WTC11 (cell line): Measurements from ENCODE around the gene CCDC81. TPM values are rescaled to one million over a fixed set of nuclear protein-coding genes. Genes with fewer than 3 reads are reported as not detected.
"Not testable (repeated sequence)": the region's sequence is repeated elsewhere in the genome, so short reads cannot be mapped to it uniquely, and the experiment has no call there.

Source experiments
- ATAC-seq: fragments of 200-7000 bp; cut with Tn5 transposase; 2 replicates; pipeline ENCODE4 v1.10.0; 2021; ENCODE audit warnings: mild to moderate bottlenecking, moderate library complexity
- CTCF ChIA-PET: fragments of 300-600 bp; sonication (Branson Sonifier 250); formaldehyde crosslinking; loops from one replicate; lab custom pipeline; 2021; ENCODE audit warnings: antibody characterized with exemption; lab: Charles Lee
- POLR2A ChIA-PET: fragments of 350-600 bp; sonication (Branson Sonifier 250); formaldehyde crosslinking; loops from one replicate; lab custom pipeline; 2021; ENCODE audit warnings: antibody characterized with exemption; lab: Charles Lee
- DNase-seq: peaks from one replicate; pipeline ENCODE4 v3.0.0; 2021; ENCODE audit warnings: low spot score
- H3K27ac Mint-ChIP-seq: 2 replicates; pipeline ENCODE4 v1.8.0; 2021; ENCODE audit warnings: mixed read lengths
- H3K27me3 Mint-ChIP-seq: 2 replicates; pipeline ENCODE4 v1.8.0; 2021; ENCODE audit warnings: low read depth, mild to moderate bottlenecking, moderate library complexity, mixed read lengths
- H3K36me3 Mint-ChIP-seq: 2 replicates; pipeline ENCODE4 v1.8.0; 2021; ENCODE audit warnings: mixed read lengths
- H3K4me1 Mint-ChIP-seq: 2 replicates; pipeline ENCODE4 v1.8.0; 2022; ENCODE audit warnings: mixed read lengths
- H3K4me3 Mint-ChIP-seq: 2 replicates; pipeline ENCODE4 v1.8.0; 2021; ENCODE audit warnings: mild to moderate bottlenecking, moderate library complexity, mixed read lengths
- H3K9me3 Mint-ChIP-seq: 2 replicates; pipeline ENCODE4 v1.8.0; 2021; ENCODE audit warnings: mixed read lengths
- CBFB ChIP-seq: sonication (generic); formaldehyde crosslinking; IDR thresholded peaks from 2 replicates; pipeline ENCODE4 v1.8.1; 2022; ENCODE audit warnings: mild to moderate bottlenecking, low read depth, missing genetic modification reagents
- CREB1 ChIP-seq: sonication (generic); formaldehyde crosslinking; IDR thresholded peaks from 2 replicates; pipeline ENCODE4 v1.8.0; 2023; ENCODE audit warnings: mild to moderate bottlenecking, missing genetic modification reagents
- EMX1 ChIP-seq: fragments of 250-450 bp; sonication (Bioruptor Pico); IDR thresholded peaks from 2 replicates; pipeline ENCODE4 v1.8.0; 2021; ENCODE audit warnings: mild to moderate bottlenecking
- ETV6 ChIP-seq: sonication (generic); formaldehyde crosslinking; IDR thresholded peaks from 2 replicates; pipeline ENCODE4 v1.8.1; 2022; ENCODE audit warnings: mild to moderate bottlenecking, missing genetic modification reagents
- HMGA2 ChIP-seq: fragments of 250-450 bp; sonication (Bioruptor Pico); IDR thresholded peaks from 2 replicates; pipeline ENCODE4 v1.4.0; 2021; ENCODE audit warnings: mild to moderate bottlenecking, moderate library complexity
- NFATC4 ChIP-seq: fragments of 250-450 bp; sonication (Bioruptor Pico); IDR thresholded peaks from 2 replicates; pipeline ENCODE4 v1.9.0; 2021; ENCODE audit warnings: mild to moderate bottlenecking
- NFE2L1 ChIP-seq: sonication (generic); formaldehyde crosslinking; IDR thresholded peaks from 2 replicates; pipeline ENCODE4 v1.8.1; 2023; ENCODE audit warnings: missing genetic modification reagents
- OVOL2 ChIP-seq: fragments of 250-450 bp; sonication (Bioruptor Pico); IDR thresholded peaks from 2 replicates; pipeline ENCODE4 v1.9.0; 2021; ENCODE audit warnings: mild to moderate bottlenecking, borderline replicate concordance
- RELA ChIP-seq: sonication (generic); formaldehyde crosslinking; IDR thresholded peaks from 2 replicates; pipeline ENCODE4 v1.8.1; 2022; ENCODE audit warnings: missing genetic modification reagents, mild to moderate bottlenecking, borderline replicate concordance
- RORB ChIP-seq: fragments of 250-450 bp; sonication (Bioruptor Pico); IDR thresholded peaks from 2 replicates; pipeline ENCODE4 v1.9.0; 2021; ENCODE audit warnings: mild to moderate bottlenecking
- ZNF219 ChIP-seq: sonication (generic); formaldehyde crosslinking; IDR thresholded peaks from 2 replicates; pipeline ENCODE4 v1.8.0; 2023; ENCODE audit warnings: missing genetic modification reagents, mild to moderate bottlenecking, borderline replicate concordance
- total RNA-seq: library from RNA; stranded (reverse); gene quantifications from 3 replicates; pipeline ENCODE4 v1.2.3, GENCODE V29; 2021
- TF ChIP-seq, protein P1 (sequence below): sonication (generic); formaldehyde crosslinking; IDR thresholded peaks from 2 replicates; pipeline ENCODE4 v1.8.1; 2023; ENCODE audit warnings: mild to moderate bottlenecking, missing genetic modification reagents, borderline replicate concordance
- TF ChIP-seq, protein P2 (sequence below): sonication (generic); formaldehyde crosslinking; conservative IDR thresholded peaks from 2 replicates; pipeline ENCODE4 v1.8.1; 2022; ENCODE audit warnings: mild to moderate bottlenecking, missing genetic modification reagents
- TF ChIP-seq, protein P3 (sequence below): fragments of 200-600 bp; IDR thresholded peaks from 2 replicates; pipeline ENCODE4 v1.8.0; 2022; ENCODE audit warnings: antibody characterized with exemption
- TF ChIP-seq, protein P4 (sequence below): sonication (generic); formaldehyde crosslinking; IDR thresholded peaks from 2 replicates; pipeline ENCODE4 v1.8.1; 2023; ENCODE audit warnings: mild to moderate bottlenecking, missing genetic modification reagents, moderate library complexity
- TF ChIP-seq, protein P5 (sequence below): sonication (generic); formaldehyde crosslinking; IDR thresholded peaks from 2 replicates; pipeline ENCODE4 v1.8.1; 2023; ENCODE audit warnings: mild to moderate bottlenecking, missing genetic modification reagents
- TF ChIP-seq, protein P6 (sequence below): sonication (generic); formaldehyde crosslinking; IDR thresholded peaks from 2 replicates; pipeline ENCODE4 v1.8.0; 2022; ENCODE audit warnings: missing genetic modification reagents

The CCDC81 gene
- total RNA-seq, 1 experiment from 2014 or later, result 0.98 TPM

DNA sequence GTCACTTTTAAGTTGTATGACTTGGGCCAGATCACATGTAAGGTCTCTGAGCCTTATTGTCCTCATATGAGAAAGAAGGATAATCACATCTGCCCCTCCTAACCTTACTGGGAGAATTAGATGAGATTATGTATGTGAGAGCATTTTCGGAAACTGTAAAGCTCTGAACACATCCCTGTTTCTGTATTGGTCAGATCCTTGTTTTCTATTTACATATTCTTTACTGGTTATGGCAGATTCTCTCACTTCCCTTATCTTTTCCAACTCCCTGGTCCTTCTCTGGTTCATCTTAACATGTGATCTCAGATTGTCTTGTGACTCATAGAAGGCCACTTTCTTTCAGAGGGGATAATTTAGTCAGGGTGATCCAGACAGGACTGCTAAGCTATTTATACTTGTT is 41.8 kb downstream of the CCDC81 start (continued):
- TF ChIP-seq, protein P1, sequence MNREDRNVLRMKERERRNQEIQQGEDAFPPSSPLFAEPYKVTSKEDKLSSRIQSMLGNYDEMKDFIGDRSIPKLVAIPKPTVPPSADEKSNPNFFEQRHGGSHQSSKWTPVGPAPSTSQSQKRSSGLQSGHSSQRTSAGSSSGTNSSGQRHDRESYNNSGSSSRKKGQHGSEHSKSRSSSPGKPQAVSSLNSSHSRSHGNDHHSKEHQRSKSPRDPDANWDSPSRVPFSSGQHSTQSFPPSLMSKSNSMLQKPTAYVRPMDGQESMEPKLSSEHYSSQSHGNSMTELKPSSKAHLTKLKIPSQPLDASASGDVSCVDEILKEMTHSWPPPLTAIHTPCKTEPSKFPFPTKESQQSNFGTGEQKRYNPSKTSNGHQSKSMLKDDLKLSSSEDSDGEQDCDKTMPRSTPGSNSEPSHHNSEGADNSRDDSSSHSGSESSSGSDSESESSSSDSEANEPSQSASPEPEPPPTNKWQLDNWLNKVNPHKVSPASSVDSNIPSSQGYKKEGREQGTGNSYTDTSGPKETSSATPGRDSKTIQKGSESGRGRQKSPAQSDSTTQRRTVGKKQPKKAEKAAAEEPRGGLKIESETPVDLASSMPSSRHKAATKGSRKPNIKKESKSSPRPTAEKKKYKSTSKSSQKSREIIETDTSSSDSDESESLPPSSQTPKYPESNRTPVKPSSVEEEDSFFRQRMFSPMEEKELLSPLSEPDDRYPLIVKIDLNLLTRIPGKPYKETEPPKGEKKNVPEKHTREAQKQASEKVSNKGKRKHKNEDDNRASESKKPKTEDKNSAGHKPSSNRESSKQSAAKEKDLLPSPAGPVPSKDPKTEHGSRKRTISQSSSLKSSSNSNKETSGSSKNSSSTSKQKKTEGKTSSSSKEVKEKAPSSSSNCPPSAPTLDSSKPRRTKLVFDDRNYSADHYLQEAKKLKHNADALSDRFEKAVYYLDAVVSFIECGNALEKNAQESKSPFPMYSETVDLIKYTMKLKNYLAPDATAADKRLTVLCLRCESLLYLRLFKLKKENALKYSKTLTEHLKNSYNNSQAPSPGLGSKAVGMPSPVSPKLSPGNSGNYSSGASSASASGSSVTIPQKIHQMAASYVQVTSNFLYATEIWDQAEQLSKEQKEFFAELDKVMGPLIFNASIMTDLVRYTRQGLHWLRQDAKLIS (CRISPR knock-in tag), result no peak
- TF ChIP-seq RELA (CRISPR knock-in tag) (no peak), NFATC4 (CRISPR knock-in tag) (no peak), NFE2L1 (CRISPR knock-in tag) (no peak), EMX1 (CRISPR knock-in tag) (no peak), ETV6 (CRISPR knock-in tag) (no peak), CREB1 (CRISPR knock-in tag) (no peak), ZNF219 (CRISPR knock-in tag) (no peak)
- TF ChIP-seq, protein P2, sequence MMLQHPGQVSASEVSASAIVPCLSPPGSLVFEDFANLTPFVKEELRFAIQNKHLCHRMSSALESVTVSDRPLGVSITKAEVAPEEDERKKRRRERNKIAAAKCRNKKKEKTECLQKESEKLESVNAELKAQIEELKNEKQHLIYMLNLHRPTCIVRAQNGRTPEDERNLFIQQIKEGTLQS (CRISPR knock-in tag), result no peak
- TF ChIP-seq, protein P3, sequence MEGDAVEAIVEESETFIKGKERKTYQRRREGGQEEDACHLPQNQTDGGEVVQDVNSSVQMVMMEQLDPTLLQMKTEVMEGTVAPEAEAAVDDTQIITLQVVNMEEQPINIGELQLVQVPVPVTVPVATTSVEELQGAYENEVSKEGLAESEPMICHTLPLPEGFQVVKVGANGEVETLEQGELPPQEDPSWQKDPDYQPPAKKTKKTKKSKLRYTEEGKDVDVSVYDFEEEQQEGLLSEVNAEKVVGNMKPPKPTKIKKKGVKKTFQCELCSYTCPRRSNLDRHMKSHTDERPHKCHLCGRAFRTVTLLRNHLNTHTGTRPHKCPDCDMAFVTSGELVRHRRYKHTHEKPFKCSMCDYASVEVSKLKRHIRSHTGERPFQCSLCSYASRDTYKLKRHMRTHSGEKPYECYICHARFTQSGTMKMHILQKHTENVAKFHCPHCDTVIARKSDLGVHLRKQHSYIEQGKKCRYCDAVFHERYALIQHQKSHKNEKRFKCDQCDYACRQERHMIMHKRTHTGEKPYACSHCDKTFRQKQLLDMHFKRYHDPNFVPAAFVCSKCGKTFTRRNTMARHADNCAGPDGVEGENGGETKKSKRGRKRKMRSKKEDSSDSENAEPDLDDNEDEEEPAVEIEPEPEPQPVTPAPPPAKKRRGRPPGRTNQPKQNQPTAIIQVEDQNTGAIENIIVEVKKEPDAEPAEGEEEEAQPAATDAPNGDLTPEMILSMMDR, result no peak

DNA sequence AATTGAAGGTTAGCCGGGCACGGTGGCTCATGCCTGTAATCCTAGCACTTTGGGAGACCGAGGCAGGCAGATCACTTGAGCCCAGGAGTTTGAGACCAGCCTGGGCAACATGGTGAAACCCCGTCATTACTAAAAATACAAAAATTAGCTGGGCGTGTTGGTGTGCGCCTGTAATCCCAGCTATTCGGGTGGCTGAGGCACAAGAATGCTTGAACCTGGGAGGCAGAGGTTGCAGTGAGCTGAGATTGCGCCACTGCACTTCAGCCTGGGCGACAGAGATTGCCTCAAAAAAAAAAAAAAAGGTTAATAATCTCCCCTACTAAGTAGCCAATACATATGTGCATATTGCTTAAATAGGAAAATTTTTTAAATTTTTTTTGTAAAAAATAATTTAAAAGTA is 42.3 kb downstream of the CCDC81 start:
- CTCF ChIA-PET, result interaction anchor here (0.9 kb wide), 1 partner anchor 56 kb away, joined by 5 read pairs; no protein-coding TSS in a partner anchor
- H3K36me3 Mint-ChIP-seq, DNase-seq, H3K4me1 Mint-ChIP-seq, POLR2A ChIA-PET, H3K27me3 Mint-ChIP-seq, H3K4me3 Mint-ChIP-seq, H3K27ac Mint-ChIP-seq, H3K9me3 Mint-ChIP-seq, ATAC-seq: not testable (repeated sequence)

DNA sequence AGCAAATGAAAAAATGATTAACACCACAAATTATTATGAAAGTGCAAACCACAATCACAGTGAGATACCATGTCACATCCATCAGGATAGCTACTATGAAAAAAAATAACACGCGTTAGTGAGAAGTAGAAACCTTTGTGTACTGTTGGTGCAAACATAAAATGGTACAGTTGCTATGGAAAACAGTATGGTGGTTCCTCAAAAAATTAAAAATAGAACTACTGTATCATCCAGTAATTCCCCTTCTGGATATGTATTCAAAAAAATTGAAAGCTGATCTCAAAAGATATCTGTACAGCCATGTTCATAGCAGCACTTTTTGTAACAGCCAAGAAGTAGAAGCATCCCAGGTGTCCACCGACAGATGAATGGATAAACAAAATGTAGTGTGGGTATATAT is 43.4 kb downstream of the CCDC81 start:
- no peaks in the 10 kb centered on the region for H3K4me1 Mint-ChIP-seq
- TF ChIP-seq HMGA2 (CRISPR knock-in tag) (no peak), RELA (CRISPR knock-in tag) (no peak), OVOL2 (CRISPR knock-in tag) (no peak), ETV6 (CRISPR knock-in tag) (no peak), CBFB (CRISPR knock-in tag) (no peak), RORB (CRISPR knock-in tag) (no peak)
- TF ChIP-seq, protein P4, sequence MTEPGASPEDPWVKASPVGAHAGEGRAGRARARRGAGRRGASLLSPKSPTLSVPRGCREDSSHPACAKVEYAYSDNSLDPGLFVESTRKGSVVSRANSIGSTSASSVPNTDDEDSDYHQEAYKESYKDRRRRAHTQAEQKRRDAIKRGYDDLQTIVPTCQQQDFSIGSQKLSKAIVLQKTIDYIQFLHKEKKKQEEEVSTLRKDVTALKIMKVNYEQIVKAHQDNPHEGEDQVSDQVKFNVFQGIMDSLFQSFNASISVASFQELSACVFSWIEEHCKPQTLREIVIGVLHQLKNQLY, result no peak
- TF ChIP-seq, protein P5, sequence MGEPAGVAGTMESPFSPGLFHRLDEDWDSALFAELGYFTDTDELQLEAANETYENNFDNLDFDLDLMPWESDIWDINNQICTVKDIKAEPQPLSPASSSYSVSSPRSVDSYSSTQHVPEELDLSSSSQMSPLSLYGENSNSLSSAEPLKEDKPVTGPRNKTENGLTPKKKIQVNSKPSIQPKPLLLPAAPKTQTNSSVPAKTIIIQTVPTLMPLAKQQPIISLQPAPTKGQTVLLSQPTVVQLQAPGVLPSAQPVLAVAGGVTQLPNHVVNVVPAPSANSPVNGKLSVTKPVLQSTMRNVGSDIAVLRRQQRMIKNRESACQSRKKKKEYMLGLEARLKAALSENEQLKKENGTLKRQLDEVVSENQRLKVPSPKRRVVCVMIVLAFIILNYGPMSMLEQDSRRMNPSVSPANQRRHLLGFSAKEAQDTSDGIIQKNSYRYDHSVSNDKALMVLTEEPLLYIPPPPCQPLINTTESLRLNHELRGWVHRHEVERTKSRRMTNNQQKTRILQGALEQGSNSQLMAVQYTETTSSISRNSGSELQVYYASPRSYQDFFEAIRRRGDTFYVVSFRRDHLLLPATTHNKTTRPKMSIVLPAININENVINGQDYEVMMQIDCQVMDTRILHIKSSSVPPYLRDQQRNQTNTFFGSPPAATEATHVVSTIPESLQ (CRISPR knock-in tag), result no peak
- TF ChIP-seq, protein P6, sequence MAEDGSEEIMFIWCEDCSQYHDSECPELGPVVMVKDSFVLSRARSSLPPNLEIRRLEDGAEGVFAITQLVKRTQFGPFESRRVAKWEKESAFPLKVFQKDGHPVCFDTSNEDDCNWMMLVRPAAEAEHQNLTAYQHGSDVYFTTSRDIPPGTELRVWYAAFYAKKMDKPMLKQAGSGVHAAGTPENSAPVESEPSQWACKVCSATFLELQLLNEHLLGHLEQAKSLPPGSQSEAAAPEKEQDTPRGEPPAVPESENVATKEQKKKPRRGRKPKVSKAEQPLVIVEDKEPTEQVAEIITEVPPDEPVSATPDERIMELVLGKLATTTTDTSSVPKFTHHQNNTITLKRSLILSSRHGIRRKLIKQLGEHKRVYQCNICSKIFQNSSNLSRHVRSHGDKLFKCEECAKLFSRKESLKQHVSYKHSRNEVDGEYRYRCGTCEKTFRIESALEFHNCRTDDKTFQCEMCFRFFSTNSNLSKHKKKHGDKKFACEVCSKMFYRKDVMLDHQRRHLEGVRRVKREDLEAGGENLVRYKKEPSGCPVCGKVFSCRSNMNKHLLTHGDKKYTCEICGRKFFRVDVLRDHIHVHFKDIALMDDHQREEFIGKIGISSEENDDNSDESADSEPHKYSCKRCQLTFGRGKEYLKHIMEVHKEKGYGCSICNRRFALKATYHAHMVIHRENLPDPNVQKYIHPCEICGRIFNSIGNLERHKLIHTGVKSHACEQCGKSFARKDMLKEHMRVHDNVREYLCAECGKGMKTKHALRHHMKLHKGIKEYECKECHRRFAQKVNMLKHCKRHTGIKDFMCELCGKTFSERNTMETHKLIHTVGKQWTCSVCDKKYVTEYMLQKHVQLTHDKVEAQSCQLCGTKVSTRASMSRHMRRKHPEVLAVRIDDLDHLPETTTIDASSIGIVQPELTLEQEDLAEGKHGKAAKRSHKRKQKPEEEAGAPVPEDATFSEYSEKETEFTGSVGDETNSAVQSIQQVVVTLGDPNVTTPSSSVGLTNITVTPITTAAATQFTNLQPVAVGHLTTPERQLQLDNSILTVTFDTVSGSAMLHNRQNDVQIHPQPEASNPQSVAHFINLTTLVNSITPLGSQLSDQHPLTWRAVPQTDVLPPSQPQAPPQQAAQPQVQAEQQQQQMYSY (CRISPR knock-in tag), result no peak
- TF ChIP-seq, all 79 proteins: peak for 0
- Mint-ChIP-seq H3K36me3 (no peaks in the 10 kb centered on the region), H3K27ac (no peak overlapping the region), H3K27me3 (no peaks in the 10 kb centered on the region), H3K9me3 (no peaks in the 10 kb centered on the region), H3K4me3 (no peak overlapping the region)
- CTCF ChIA-PET, result interaction anchor here (1.5 to 2.8 kb wide), 2 partner anchors 58 to 126 kb away, joined by 3 to 37 read pairs; no protein-coding TSS in a partner anchor
- DNase-seq (no peak), ATAC-seq (no peak)
- POLR2A ChIA-PET, result no interaction called here
